HG03432 (cell line): Measurements from ENCODE around the gene ZNF385D.
"Not testable (repeated sequence)": the region's sequence is repeated elsewhere in the genome, so short reads cannot be mapped to it uniquely, and the experiment has no call there.

Source experiments
- ATAC-seq: cut with Tn5 transposase; IDR thresholded peaks from one replicate; pipeline ENCODE4 v1.9.1; 2021; ENCODE audit warnings: mild to moderate bottlenecking, moderate library complexity; ENCODE audit not compliant: unreplicated experiment

ZNF385D gene

DNA sequence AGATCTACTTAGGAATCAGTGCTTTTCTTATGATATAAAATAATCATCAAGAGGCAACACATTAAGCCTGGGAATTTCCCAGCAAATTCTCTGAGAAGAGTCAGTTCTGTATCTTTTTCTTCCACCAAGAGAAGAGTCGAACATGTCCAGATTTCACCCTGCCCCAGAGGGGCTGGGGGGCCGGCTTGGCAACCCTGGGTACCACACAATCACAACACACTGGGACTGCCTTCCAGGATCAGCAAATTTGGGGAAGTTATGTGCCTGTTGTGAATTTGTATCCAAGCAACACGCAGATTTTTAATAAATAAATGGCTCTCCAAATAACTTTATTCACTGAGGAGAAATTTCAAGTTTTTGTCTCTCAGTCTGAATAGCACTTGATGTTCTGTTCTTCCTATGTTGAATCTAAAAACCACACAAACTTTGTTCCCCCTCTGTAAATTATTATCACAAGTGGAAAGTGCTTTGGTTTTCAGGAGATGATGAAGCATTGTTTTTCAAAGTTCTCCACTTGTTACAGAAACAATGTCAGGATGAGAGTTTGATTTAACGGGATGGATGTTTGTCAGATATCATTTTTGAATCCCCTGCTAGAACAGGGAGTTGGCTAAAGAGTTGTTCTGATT, 357.2 kb downstream of the ZNF385D start:
- ATAC-seq = no peak

DNA sequence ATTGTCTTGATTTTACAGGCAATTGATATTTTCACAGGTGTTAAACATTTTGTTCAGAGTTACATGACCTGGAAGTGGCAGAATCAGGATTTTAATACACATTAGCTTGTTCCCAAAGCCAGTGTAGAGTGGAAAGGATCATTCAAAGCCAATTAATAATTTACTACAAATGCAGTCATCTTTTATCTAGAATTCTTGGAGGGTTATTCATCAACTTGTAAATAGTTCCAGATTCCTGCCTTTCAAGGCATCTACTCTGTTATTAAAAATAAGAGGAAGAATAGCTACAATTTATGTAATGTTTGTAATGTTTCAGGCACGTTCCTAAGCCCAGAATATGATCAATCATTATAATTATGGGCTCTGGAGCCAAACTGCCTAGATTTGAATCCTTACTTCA, 358.5 kb downstream of the ZNF385D start:
- ATAC-seq = no peak

DNA sequence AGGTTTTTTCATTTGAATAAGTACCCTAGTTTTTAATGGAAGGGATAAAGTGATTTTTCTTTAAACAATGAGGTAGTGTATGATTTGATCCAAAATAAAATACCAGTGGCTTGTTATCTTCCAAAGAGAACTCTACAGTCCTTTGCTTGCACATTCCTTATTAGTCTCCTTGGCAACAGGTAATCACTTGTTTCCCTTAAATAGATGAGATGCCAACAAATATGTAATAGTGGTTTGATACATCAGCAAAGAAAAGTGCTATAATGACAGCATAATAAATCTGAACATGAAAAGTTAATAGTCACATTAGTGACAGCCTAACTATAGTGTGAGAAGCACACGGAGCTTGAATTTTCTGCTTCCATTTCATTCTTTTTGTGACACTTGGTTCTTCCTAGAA, 360.2 kb downstream of the ZNF385D start:
- ATAC-seq = no peak

DNA sequence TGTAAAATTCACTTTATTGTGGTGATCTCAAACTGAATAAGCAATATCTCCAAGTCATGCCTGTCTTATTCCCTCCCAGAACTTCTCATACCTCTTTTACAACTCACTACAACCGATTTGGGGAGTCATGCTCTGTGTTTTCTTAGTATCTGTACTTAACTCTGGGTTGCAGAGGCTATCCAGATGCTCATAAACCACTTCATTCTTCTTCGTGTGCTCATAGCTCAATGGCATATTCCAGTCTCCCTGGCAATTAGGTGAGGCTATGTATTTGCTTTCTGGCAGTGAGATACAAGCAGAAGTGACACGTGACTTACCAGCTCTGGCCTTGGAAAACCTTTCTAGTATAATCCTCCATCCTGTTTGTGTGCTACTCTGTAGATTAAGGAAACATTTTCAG, 360.9 kb downstream of the ZNF385D start:
- ATAC-seq = no peak

DNA sequence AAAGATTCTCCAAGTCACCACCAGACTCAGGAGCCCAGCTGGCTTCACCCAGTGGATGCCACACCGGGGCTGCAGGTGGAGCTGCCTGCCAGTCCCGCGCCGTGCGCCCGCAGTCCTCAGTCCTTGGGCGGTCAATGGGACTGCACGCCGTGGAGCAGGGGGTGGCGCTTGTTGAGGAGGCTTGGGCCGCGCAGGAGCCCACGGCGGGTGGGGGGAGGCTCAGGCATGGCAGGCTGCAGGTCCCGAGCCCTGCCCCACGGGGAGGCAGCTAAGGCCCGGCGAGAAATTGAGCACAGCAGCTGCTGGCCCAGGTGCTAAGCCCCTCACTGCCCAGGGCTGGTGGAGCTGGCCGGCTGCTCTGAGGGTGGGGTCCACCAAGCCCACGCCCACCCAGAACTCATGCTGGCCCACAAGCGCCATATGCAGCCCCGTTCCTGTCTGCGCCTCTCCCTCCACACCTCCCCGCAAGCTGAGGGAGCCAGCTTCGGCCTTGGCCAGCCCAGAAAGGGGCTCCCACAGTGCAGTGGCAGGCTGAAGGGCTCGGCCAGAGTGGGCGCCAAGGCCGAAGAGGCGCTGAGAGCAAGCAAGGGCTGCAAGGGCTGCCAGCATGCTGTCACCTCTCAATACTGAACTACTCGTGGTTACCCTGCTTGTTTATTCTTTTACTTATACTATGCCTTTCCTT, 363.7 kb downstream of the ZNF385D start:
- not testable (repeated sequence) for ATAC-seq

DNA sequence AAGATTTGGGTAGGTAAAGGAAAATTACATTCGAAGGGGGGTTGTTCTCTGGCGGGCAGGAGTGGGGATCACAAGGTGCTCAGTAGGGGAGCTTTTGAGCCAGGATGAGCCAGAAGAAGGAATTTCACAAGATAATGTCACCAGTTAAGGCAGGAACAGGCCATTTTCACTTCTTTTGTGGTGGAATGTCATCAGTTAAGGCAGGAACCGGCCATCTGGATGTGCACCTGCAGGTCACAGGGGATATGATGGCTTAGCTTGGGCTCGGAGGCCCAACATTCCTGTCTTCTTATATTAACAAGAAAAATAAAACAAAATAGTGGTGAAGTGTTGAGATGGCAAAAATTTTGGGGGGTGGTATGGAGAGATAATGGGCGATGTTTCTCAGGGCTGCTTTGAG, 373.0 kb downstream of the ZNF385D start:
- ATAC-seq = not testable (repeated sequence)

DNA sequence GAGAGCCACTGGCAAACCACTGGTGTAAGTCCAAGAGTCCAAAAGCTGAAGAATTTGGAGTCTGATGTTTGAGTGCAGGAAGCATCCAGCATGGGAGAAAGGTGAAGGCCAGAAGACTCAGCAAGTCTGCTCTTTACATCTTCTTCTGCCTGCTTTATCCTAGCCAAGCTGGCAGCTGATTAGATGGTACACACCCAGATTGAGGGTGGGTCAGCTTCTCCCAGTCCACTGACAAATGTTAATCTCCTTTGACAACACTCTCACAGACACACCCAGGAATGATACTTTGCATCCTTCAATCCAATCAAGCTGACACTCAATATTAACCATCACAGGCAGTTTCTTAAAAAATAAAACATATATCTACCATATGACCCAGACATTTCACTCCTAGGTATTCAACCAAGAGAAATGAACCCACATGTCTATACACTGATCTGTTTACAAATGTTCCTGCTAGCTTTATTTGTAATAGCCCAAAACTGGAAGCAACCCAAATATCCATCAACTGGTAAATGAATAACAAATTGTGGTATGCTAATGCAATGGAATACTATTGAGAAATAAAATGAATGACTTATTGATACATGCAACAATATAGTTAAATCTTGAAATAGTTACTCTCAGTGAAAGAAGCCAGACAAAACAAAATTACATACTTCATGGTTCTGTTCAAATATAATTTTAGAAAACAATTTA, 373.8 kb downstream of the ZNF385D start:
- ATAC-seq = no peak

DNA sequence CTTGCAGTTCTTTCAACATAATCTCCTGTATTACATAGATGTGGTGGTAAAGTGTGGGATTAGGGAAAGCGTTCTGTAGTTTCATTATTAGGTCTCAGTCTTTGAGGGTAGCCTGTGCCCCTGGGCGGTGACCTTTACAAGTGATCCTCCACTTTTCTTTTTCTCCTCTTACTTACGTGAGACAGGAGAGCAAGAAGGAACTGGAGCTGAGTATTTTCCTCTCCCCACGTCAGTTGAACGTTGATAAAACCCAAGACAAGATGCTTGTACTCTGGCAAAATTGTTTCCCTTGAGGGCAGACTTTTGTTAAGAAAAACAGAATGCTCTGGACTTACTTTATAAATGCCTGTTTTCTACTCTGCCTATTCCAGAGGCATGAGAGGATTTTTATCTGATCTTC, 378.7 kb downstream of the ZNF385D start:
- no peak for ATAC-seq
